C4-2B (cell line): Measurements from ENCODE around the gene MCOLN1.
A peak's percentile ranks its signal among the peaks of the same experiment; 100 is the strongest.

Experiments used
- H3K27ac ChIP-seq: fragments of 450-650 bp; 2 replicates; pipeline ENCODE4 v1.5.1; 2017
- ZFX ChIP-seq: fragments of 450-650 bp; IDR thresholded peaks from 2 replicates; pipeline ENCODE4 v1.6.1; 2017
- TF ChIP-seq, protein P1 (sequence below): fragments of 450-650 bp; conservative IDR thresholded peaks from 2 replicates; pipeline ENCODE4 v1.5.1; 2017; ENCODE audit warnings: mild to moderate bottlenecking

Gene MCOLN1

DNA sequence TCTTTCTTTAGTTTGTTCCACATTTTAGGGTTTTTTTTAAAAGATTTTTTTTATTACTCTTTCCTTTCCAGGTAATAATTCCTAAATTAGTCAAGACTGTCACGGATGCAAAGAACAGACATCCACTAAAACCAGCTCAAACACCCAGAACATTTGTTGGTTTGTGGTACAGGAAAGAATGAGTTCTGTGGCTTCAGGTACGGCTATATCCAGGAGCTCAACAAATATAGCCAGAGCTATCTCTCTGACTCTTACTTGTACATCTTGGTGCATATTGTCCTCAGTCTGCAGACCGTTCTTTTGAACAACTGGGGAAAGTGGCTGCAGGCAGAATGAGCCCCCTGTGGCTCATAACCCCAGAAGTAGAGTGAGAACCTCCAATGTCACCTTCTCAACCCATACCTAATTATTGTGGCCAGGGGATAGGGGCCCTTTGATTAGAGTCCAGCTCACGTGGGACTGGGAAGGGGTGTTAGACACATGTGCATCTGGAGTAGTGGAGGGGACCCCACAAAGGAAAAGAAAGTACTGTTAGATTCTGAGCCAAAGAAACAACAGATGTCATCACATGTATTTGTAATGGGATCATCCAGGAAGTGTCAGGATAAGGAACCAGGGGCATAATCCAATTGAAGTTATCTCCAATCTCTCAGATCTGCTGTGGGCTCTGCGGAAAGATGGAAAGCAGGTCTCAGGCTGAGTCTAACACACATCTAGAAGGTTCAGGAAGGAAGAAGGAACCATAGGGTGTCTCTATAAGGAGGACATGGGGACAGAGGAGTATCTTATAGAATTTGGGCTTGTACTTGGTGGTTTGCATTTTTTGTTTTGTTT, 8.4 kb upstream of the MCOLN1 start:
- TF ChIP-seq, protein P1, sequence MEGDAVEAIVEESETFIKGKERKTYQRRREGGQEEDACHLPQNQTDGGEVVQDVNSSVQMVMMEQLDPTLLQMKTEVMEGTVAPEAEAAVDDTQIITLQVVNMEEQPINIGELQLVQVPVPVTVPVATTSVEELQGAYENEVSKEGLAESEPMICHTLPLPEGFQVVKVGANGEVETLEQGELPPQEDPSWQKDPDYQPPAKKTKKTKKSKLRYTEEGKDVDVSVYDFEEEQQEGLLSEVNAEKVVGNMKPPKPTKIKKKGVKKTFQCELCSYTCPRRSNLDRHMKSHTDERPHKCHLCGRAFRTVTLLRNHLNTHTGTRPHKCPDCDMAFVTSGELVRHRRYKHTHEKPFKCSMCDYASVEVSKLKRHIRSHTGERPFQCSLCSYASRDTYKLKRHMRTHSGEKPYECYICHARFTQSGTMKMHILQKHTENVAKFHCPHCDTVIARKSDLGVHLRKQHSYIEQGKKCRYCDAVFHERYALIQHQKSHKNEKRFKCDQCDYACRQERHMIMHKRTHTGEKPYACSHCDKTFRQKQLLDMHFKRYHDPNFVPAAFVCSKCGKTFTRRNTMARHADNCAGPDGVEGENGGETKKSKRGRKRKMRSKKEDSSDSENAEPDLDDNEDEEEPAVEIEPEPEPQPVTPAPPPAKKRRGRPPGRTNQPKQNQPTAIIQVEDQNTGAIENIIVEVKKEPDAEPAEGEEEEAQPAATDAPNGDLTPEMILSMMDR: no peak
- TF ChIP-seq ZFX: no peak
- no peak overlapping the region for H3K27ac ChIP-seq

DNA sequence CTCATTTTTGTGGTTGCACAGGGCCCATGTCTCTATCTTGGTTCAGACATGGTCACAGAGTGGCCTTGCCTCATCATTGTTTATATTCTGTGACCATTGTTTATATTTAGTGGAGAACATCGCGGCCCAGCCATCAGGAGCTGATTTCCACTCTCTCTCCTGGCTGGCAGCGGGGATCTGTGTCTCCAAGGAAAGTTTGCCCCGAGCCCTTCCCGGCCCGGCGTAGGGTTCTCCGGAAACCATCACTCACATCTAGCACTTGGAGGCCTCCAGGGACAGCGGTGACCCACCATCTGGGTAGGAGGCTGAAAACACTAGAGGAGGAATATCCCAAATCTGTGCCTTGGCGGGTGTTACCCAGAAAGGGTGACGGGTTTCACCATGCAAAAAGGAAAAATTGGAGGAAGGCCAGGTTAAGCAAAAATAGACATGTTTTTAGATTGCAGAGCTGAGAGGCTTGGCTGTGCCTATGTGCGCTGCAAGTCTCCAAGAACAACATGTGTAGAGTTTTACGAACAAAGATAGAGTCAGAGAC, 7.2 kb upstream of the MCOLN1 start:
- TF ChIP-seq, protein P1: no peak
- no peak for TF ChIP-seq ZFX
- peak overlapping the region; percentile 70 for H3K27ac ChIP-seq

DNA sequence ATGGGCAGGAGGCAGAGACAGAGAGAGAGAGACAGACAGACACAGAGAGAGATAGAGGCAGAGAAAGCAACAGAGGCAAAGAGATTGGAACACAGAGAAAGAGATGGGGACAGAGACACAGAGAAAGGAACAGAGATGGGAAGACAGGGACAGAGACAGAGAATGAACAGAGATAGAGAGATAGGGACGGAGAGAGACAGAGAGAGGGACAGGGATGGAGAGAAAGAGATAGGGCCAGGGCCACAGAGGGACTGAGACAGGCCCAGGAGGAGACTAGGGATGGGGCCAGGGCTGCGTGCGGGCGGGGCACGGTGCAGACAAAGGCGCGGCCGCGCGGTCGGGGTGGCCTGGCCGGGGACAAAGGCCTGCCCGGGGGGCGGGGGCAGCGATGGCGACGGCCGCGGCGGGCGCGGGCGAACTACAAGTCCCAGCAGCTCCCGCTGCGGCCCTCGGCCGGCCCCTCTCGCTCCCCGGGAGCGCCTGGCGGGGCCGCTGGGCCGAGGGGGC, 6.7 kb upstream of the MCOLN1 start, which contains the start of gene ZNF358:
TSS of gene ZNF358 (plus strand) at position 459 of the 507 bp plus-strand sequence. CDS start 3,140 bp downstream, outside the sequence.
- TF ChIP-seq, protein P1: no peak
- TF ChIP-seq ZFX: peak; percentile 58; the same call in 1 of the 2 replicates
- H3K27ac ChIP-seq: peak within 1 kb of the TSS; percentile 70

DNA sequence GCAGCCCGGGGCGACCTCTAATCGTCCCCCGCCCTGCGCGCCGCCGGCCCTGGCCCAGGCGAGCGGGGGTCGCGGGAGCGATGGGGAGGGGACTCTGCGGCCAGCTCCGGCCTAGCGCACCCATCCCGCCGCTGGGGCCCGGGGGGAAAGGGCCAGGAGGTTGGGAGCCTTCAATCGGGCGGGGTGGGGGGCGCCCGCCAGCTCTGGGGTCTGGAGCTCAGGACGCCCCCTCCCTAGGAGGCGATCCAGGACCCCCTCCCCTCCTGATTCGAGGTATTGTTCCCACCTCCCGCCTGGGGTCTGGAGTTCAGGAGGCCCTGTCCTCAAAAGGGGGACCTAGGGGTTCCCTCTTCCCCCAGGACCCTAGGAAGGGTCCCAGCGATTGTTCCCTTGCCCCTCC, 6.1 kb upstream of the MCOLN1 start:
- H3K27ac ChIP-seq: peak overlapping the region; percentile 70
- peak; percentile 44; the same call in 1 of the 2 replicates for TF ChIP-seq ZFX
- TF ChIP-seq, protein P1: no peak

DNA sequence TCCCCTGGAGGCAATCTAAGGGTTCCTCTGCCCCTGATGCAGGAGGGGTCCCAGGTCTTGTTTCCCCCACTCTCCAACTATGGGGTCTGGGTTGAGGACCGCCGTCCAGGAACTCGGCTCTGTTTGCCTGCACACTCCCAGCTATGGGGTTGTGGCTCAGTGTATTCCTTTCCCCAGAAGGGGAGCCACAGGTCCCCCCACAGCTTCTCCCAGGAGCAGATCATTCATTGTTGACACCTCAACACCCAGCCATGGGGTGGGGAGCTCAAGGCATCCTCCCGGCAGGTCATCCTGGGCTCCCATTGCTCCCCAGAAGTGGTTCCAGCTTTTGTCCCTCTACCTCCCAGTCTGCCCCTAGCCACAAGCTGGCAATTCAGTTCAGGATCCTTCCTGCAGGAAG, 5.5 kb upstream of the MCOLN1 start:
- peak overlapping the region; percentile 70 for H3K27ac ChIP-seq

DNA sequence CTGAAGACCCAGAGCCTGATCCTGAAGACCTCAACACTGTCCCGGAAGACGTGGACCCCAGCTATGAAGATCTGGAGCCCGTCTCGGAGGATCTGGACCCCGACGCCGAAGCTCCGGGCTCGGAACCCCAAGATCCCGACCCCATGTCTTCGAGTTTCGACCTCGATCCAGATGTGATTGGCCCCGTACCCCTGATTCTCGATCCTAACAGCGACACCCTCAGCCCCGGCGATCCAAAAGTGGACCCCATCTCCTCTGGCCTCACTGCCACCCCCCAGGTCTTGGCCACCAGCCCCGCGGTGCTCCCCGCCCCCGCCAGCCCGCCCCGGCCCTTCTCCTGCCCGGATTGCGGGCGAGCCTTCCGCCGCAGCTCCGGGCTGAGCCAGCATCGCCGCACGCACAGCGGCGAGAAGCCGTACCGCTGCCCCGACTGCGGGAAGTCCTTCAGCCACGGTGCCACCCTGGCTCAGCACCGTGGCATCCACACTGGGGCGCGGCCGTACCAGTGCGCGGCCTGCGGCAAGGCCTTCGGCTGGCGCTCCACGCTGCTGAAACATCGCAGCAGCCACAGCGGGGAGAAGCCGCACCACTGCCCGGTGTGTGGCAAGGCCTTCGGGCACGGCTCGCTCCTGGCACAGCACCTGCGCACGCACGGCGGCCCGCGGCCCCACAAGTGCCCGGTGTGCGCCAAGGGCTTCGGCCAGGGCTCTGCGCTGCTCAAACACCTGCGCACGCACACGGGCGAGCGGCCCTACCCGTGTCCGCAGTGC, 2.9 kb upstream of the MCOLN1 start:
- no peak overlapping the region for H3K27ac ChIP-seq

More for the DNA sequence above, 5.5 kb upstream of the MCOLN1 start:
- TF ChIP-seq, protein P1: no peak
- no peak for TF ChIP-seq ZFX

More for the DNA sequence above, 2.9 kb upstream of the MCOLN1 start:
- no peak for TF ChIP-seq ZFX
- TF ChIP-seq, protein P1: no peak
